Measurements from ENCODE around the gene TBL1X.

The TBL1X gene

GRCh38 chrX:9659571-9660195, 194.8 kb downstream of the TBL1X start:
- Mint-ChIP-seq H3K9me3 (no peaks in the 10 kb centered on the region), H3K4me1 (no peaks in the 10 kb centered on the region), H3K36me3 (peaks cover 7% of the 10 kb centered on the region), H3K27ac (no peak overlapping the region), H3K4me3 (no peak overlapping the region), H3K27me3 (no peaks in the 10 kb centered on the region)

- peaks cover 7% of the 10 kb centered on the region for H3K36me3 Mint-ChIP-seq
- no peak overlapping the region for H3K4me3 Mint-ChIP-seq
- H3K27me3 Mint-ChIP-seq: no peaks in the 10 kb centered on the region
- peaks cover 10% of the 10 kb centered on the region for H3K4me1 Mint-ChIP-seq
- no peaks in the 10 kb centered on the region for H3K9me3 Mint-ChIP-seq
- no peak overlapping the region for H3K27ac Mint-ChIP-seq
Measured at GRCh38 chrX:9662148-9662547, 197.3 kb downstream of the TBL1X start.

- Mint-ChIP-seq H3K27ac (no peak overlapping the region), H3K36me3 (peaks cover 5% of the 10 kb centered on the region), H3K27me3 (no peaks in the 10 kb centered on the region), H3K4me3 (no peak overlapping the region), H3K9me3 (no peaks in the 10 kb centered on the region), H3K4me1 (peaks cover 10% of the 10 kb centered on the region)
Measured at GRCh38 chrX:9663216-9663615, 198.4 kb downstream of the TBL1X start.

- Mint-ChIP-seq H3K4me3 (no peak overlapping the region), H3K4me1 (peaks cover 10% of the 10 kb centered on the region), H3K9me3 (no peaks in the 10 kb centered on the region), H3K36me3 (peaks cover 2% of the 10 kb centered on the region), H3K27me3 (no peaks in the 10 kb centered on the region), H3K27ac (no peak overlapping the region)
Measured at GRCh38 chrX:9664224-9664623, 199.4 kb downstream of the TBL1X start.

- peaks cover 2% of the 10 kb centered on the region for H3K36me3 Mint-ChIP-seq
- H3K4me3 Mint-ChIP-seq: no peak overlapping the region
- H3K4me1 Mint-ChIP-seq: peaks cover 10% of the 10 kb centered on the region
- H3K9me3 Mint-ChIP-seq: no peaks in the 10 kb centered on the region
- H3K27me3 Mint-ChIP-seq: no peaks in the 10 kb centered on the region
- no peak overlapping the region for H3K27ac Mint-ChIP-seq
Measured at GRCh38 chrX:9665113-9665512, 200.3 kb downstream of the TBL1X start.

- no peak overlapping the region for H3K4me3 Mint-ChIP-seq
Measured at GRCh38 chrX:9668537-9668936, 203.7 kb downstream of the TBL1X start.

GRCh38 chrX:9670136-9670814, 205.4 kb downstream of the TBL1X start:
- peaks cover 11% of the 10 kb centered on the region for H3K36me3 Mint-ChIP-seq
- no peaks in the 10 kb centered on the region for H3K27me3 Mint-ChIP-seq
- H3K9me3 Mint-ChIP-seq: no peaks in the 10 kb centered on the region
- no peak overlapping the region for H3K4me3 Mint-ChIP-seq
- H3K4me1 Mint-ChIP-seq: peaks cover 17% of the 10 kb centered on the region
- H3K27ac Mint-ChIP-seq: no peak overlapping the region

More at GRCh38 chrX:9668537-9668936, 203.7 kb downstream of the TBL1X start:
- peaks cover 7% of the 10 kb centered on the region for H3K36me3 Mint-ChIP-seq
- H3K9me3 Mint-ChIP-seq: no peaks in the 10 kb centered on the region
- no peaks in the 10 kb centered on the region for H3K27me3 Mint-ChIP-seq
- no peak overlapping the region for H3K27ac Mint-ChIP-seq
- peaks cover 17% of the 10 kb centered on the region for H3K4me1 Mint-ChIP-seq

GRCh38 chrX:9671998-9672397, 207.1 kb downstream of the TBL1X start:
- H3K27ac Mint-ChIP-seq: no peak overlapping the region
- H3K4me1 Mint-ChIP-seq: peaks cover 18% of the 10 kb centered on the region
- H3K4me3 Mint-ChIP-seq: no peak overlapping the region
- no peaks in the 10 kb centered on the region for H3K9me3 Mint-ChIP-seq
- peaks cover 14% of the 10 kb centered on the region for H3K36me3 Mint-ChIP-seq
- no peaks in the 10 kb centered on the region for H3K27me3 Mint-ChIP-seq

GRCh38 chrX:9676306-9676705, 211.4 kb downstream of the TBL1X start:
- no peak overlapping the region for H3K4me3 Mint-ChIP-seq
- H3K9me3 Mint-ChIP-seq: no peaks in the 10 kb centered on the region
- no peaks in the 10 kb centered on the region for H3K27me3 Mint-ChIP-seq
- H3K27ac Mint-ChIP-seq: peak overlapping the region; percentile 30
- peaks cover 33% of the 10 kb centered on the region for H3K4me1 Mint-ChIP-seq
- peaks cover 18% of the 10 kb centered on the region for H3K36me3 Mint-ChIP-seq

GRCh38 chrX:9676738-9677097, 211.9 kb downstream of the TBL1X start:
- Mint-ChIP-seq H3K36me3 (peaks cover 17% of the 10 kb centered on the region), H3K27ac (peak overlapping the region; percentile 41), H3K27me3 (no peaks in the 10 kb centered on the region), H3K9me3 (no peaks in the 10 kb centered on the region), H3K4me1 (peaks cover 33% of the 10 kb centered on the region), H3K4me3 (no peak overlapping the region)

GRCh38 chrX:9677098-9677739, 212.4 kb downstream of the TBL1X start:
- H3K4me3 Mint-ChIP-seq: peak overlapping the region; percentile 39
- no peaks in the 10 kb centered on the region for H3K27me3 Mint-ChIP-seq
- H3K9me3 Mint-ChIP-seq: no peaks in the 10 kb centered on the region
- peak overlapping the region; percentile 41 for H3K27ac Mint-ChIP-seq
- peaks cover 30% of the 10 kb centered on the region for H3K4me1 Mint-ChIP-seq
- peaks cover 15% of the 10 kb centered on the region for H3K36me3 Mint-ChIP-seq

GRCh38 chrX:9678215-9678965, 213.5 kb downstream of the TBL1X start:
- no peak overlapping the region for H3K4me3 Mint-ChIP-seq
- peaks cover 26% of the 10 kb centered on the region for H3K4me1 Mint-ChIP-seq
- H3K27ac Mint-ChIP-seq: no peak overlapping the region
- H3K36me3 Mint-ChIP-seq: peaks cover 11% of the 10 kb centered on the region
- H3K27me3 Mint-ChIP-seq: no peaks in the 10 kb centered on the region
- H3K9me3 Mint-ChIP-seq: no peaks in the 10 kb centered on the region

GRCh38 chrX:9681011-9681410, 216.2 kb downstream of the TBL1X start:
- Mint-ChIP-seq H3K4me1 (peaks cover 24% of the 10 kb centered on the region), H3K27me3 (no peaks in the 10 kb centered on the region), H3K27ac (no peak overlapping the region), H3K9me3 (no peaks in the 10 kb centered on the region), H3K4me3 (no peak overlapping the region), H3K36me3 (peaks cover 8% of the 10 kb centered on the region)

GRCh38 chrX:9681422-9681821, 216.6 kb downstream of the TBL1X start:
- H3K27ac Mint-ChIP-seq: no peak overlapping the region
- H3K27me3 Mint-ChIP-seq: no peaks in the 10 kb centered on the region

GRCh38 chrX:9682456-9682855, 217.6 kb downstream of the TBL1X start:
- Mint-ChIP-seq H3K9me3 (no peaks in the 10 kb centered on the region), H3K4me1 (peaks cover 11% of the 10 kb centered on the region), H3K36me3 (peaks cover 5% of the 10 kb centered on the region), H3K27ac (no peak overlapping the region), H3K4me3 (no peak overlapping the region), H3K27me3 (no peaks in the 10 kb centered on the region)

More at GRCh38 chrX:9681422-9681821, 216.6 kb downstream of the TBL1X start:
- Mint-ChIP-seq H3K36me3 (peaks cover 8% of the 10 kb centered on the region), H3K4me3 (no peak overlapping the region), H3K9me3 (no peaks in the 10 kb centered on the region), H3K4me1 (peaks cover 21% of the 10 kb centered on the region)

- Mint-ChIP-seq H3K27me3 (no peaks in the 10 kb centered on the region), H3K27ac (no peak overlapping the region), H3K36me3 (peaks cover 3% of the 10 kb centered on the region), H3K9me3 (no peaks in the 10 kb centered on the region), H3K4me1 (peaks cover 7% of the 10 kb centered on the region), H3K4me3 (no peak overlapping the region)
Measured at GRCh38 chrX:9682861-9683260, 218.0 kb downstream of the TBL1X start.
